ENCODE results near the gene VSX2. TPM values are rescaled to one million over a fixed set of nuclear protein-coding genes. Genes with fewer than 3 reads are reported as not detected.

The VSX2 gene
- total and polyA plus RNA-seq, 2 experiments from 2014 or later = 0.49 to 0.52 TPM

DNA sequence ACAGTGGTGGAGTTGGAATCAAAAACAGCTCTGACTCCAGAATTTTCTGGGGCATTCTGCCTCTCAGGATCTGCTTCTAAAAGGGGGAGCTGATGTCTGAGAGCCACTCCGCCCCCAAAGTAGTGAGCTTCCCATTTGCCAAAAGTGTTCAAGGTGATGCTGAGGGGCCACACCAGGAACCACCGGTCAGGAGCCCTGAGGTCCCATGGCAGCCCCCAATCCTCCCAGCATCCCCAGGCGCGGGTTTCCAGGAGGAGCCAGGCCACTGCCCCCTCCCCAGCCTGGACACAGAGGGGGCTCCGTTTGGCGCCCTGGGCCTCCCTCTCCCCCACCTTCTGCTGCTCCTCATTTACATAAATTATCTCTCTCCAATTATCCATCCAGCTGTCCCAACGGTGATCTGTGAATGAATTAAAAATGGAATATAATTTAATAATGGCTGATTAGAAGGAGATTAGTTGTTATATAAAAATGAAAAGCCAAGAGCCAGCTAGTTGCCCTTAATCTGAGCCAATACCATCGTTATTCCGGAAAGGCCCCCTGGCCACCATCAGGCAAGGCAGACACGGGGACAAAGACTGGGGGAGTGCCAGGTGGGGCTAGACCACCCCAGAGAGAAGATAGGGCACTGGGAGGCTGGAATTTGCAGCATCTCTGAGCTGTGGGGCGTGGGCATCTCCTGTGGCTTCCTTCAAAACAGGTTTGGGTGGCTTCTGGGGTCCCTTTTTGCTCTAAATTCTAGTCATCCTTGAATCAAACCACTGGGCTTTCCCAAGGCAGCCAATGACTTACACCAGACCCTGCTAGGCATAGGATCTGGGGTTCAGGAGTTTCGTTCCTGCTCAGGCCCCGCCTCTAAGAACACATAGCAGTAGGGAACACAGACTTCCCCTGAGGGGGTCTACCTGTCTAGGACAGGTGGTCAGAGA is 19.7 kb upstream of the VSX2 start:
- DNase-seq (ENCODE audit: low spot score) = no peak
- Histone ChIP-seq H3K9me2 (ENCODE audit: insufficient read depth) (no peaks in the 10 kb centered on the region), H3F3A (replicated peaks; ENCODE audit: low read depth) (no peaks in the 10 kb centered on the region), H3K4me3 (no peak overlapping the region), H2AFZ (no peak overlapping the region), H3K27ac (ENCODE audit: low read depth) (no peak overlapping the region), H3K4me2 (no peak overlapping the region), H3K4me1 (ENCODE audit: insufficient read depth) (no peaks in the 10 kb centered on the region), H3K79me2 (replicated peaks; ENCODE audit: insufficient read depth) (no peaks in the 10 kb centered on the region), H3K36me3 (ENCODE audit: insufficient read depth) (no peaks in the 10 kb centered on the region), H4K20me1 (replicated peaks; ENCODE audit: insufficient read depth) (no peaks in the 10 kb centered on the region; the same call in 1 of the 2 replicates), H3K27me3 (ENCODE audit: insufficient read depth) (peaks cover 20% of the 10 kb centered on the region; the same call in 1 of the 2 replicates)
- ATAC-seq = no peak
- Mint-ChIP-seq H3K27ac (no peak overlapping the region), H3K9me3 (no peaks in the 10 kb centered on the region), H3K36me3 (ENCODE audit: low read depth) (no peaks in the 10 kb centered on the region), H3K4me3 (no peak overlapping the region), H3K4me1 (no peaks in the 10 kb centered on the region; the same call in 1 of the 3 replicates), H3K27me3 (ENCODE audit: insufficient read depth, low read depth, poor library complexity) (peaks cover 24% of the 10 kb centered on the region)
- TF ChIP-seq EZH2 (IDR thresholded peaks at IDR 0.05; ENCODE audit: low read depth, unreplicated experiment) = no peak
- TF ChIP-seq, protein P1, sequence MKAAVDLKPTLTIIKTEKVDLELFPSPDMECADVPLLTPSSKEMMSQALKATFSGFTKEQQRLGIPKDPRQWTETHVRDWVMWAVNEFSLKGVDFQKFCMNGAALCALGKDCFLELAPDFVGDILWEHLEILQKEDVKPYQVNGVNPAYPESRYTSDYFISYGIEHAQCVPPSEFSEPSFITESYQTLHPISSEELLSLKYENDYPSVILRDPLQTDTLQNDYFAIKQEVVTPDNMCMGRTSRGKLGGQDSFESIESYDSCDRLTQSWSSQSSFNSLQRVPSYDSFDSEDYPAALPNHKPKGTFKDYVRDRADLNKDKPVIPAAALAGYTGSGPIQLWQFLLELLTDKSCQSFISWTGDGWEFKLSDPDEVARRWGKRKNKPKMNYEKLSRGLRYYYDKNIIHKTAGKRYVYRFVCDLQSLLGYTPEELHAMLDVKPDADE (IDR thresholded peaks at IDR 0.05) = no peak
- no peak for TF ChIP-seq ZNF331 (CRISPR knock-in tag; IDR thresholded peaks at IDR 0.05; ENCODE audit: low read depth)
- no peak for TF ChIP-seq STAT1 (IDR thresholded peaks at IDR 0.05; ENCODE audit: unreplicated experiment)
- no peak for TF ChIP-seq ZNF114 (CRISPR knock-in tag; IDR thresholded peaks at IDR 0.05)
- TF ChIP-seq NANOG (IDR thresholded peaks at IDR 0.05; ENCODE audit: borderline replicate concordance) = no peak
- TF ChIP-seq POLR2AphosphoS5 (IDR thresholded peaks at IDR 0.05; ENCODE audit: low read depth) = no peak
- TF ChIP-seq, protein P2, sequence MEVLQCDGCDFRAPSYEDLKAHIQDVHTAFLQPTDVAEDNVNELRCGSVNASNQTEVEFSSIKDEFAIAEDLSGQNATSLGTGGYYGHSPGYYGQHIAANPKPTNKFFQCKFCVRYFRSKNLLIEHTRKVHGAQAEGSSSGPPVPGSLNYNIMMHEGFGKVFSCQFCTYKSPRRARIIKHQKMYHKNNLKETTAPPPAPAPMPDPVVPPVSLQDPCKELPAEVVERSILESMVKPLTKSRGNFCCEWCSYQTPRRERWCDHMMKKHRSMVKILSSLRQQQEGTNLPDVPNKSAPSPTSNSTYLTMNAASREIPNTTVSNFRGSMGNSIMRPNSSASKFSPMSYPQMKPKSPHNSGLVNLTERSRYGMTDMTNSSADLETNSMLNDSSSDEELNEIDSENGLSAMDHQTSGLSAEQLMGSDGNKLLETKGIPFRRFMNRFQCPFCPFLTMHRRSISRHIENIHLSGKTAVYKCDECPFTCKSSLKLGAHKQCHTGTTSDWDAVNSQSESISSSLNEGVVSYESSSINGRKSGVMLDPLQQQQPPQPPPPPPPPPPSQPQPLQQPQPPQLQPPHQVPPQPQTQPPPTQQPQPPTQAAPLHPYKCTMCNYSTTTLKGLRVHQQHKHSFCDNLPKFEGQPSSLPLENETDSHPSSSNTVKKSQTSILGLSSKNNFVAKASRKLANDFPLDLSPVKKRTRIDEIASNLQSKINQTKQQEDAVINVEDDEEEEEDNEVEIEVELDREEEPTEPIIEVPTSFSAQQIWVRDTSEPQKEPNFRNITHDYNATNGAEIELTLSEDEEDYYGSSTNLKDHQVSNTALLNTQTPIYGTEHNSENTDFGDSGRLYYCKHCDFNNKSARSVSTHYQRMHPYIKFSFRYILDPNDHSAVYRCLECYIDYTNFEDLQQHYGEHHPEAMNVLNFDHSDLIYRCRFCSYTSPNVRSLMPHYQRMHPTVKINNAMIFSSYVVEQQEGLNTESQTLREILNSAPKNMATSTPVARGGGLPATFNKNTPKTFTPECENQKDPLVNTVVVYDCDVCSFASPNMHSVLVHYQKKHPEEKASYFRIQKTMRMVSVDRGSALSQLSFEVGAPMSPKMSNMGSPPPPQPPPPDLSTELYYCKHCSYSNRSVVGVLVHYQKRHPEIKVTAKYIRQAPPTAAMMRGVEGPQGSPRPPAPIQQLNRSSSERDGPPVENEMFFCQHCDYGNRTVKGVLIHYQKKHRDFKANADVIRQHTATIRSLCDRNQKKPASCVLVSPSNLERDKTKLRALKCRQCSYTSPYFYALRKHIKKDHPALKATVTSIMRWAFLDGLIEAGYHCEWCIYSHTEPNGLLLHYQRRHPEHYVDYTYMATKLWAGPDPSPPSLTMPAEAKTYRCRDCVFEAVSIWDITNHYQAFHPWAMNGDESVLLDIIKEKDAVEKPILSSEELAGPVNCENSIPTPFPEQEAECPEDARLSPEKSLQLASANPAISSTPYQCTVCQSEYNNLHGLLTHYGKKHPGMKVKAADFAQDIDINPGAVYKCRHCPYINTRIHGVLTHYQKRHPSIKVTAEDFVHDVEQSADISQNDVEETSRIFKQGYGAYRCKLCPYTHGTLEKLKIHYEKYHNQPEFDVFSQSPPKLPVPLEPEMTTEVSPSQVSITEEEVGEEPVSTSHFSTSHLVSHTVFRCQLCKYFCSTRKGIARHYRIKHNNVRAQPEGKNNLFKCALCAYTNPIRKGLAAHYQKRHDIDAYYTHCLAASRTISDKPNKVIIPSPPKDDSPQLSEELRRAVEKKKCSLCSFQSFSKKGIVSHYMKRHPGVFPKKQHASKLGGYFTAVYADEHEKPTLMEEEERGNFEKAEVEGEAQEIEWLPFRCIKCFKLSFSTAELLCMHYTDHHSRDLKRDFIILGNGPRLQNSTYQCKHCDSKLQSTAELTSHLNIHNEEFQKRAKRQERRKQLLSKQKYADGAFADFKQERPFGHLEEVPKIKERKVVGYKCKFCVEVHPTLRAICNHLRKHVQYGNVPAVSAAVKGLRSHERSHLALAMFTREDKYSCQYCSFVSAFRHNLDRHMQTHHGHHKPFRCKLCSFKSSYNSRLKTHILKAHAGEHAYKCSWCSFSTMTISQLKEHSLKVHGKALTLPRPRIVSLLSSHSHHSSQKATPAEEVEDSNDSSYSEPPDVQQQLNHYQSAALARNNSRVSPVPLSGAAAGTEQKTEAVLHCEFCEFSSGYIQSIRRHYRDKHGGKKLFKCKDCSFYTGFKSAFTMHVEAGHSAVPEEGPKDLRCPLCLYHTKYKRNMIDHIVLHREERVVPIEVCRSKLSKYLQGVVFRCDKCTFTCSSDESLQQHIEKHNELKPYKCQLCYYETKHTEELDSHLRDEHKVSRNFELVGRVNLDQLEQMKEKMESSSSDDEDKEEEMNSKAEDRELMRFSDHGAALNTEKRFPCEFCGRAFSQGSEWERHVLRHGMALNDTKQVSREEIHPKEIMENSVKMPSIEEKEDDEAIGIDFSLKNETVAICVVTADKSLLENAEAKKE (CRISPR knock-in tag; IDR thresholded peaks at IDR 0.05) = no peak
- TF ChIP-seq, protein P3, sequence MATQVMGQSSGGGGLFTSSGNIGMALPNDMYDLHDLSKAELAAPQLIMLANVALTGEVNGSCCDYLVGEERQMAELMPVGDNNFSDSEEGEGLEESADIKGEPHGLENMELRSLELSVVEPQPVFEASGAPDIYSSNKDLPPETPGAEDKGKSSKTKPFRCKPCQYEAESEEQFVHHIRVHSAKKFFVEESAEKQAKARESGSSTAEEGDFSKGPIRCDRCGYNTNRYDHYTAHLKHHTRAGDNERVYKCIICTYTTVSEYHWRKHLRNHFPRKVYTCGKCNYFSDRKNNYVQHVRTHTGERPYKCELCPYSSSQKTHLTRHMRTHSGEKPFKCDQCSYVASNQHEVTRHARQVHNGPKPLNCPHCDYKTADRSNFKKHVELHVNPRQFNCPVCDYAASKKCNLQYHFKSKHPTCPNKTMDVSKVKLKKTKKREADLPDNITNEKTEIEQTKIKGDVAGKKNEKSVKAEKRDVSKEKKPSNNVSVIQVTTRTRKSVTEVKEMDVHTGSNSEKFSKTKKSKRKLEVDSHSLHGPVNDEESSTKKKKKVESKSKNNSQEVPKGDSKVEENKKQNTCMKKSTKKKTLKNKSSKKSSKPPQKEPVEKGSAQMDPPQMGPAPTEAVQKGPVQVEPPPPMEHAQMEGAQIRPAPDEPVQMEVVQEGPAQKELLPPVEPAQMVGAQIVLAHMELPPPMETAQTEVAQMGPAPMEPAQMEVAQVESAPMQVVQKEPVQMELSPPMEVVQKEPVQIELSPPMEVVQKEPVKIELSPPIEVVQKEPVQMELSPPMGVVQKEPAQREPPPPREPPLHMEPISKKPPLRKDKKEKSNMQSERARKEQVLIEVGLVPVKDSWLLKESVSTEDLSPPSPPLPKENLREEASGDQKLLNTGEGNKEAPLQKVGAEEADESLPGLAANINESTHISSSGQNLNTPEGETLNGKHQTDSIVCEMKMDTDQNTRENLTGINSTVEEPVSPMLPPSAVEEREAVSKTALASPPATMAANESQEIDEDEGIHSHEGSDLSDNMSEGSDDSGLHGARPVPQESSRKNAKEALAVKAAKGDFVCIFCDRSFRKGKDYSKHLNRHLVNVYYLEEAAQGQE (IDR thresholded peaks at IDR 0.05; ENCODE audit: unreplicated experiment) = no peak
- no peak for TF ChIP-seq JUNB (IDR thresholded peaks at IDR 0.05; ENCODE audit: unreplicated experiment)
- TF ChIP-seq, protein P4, sequence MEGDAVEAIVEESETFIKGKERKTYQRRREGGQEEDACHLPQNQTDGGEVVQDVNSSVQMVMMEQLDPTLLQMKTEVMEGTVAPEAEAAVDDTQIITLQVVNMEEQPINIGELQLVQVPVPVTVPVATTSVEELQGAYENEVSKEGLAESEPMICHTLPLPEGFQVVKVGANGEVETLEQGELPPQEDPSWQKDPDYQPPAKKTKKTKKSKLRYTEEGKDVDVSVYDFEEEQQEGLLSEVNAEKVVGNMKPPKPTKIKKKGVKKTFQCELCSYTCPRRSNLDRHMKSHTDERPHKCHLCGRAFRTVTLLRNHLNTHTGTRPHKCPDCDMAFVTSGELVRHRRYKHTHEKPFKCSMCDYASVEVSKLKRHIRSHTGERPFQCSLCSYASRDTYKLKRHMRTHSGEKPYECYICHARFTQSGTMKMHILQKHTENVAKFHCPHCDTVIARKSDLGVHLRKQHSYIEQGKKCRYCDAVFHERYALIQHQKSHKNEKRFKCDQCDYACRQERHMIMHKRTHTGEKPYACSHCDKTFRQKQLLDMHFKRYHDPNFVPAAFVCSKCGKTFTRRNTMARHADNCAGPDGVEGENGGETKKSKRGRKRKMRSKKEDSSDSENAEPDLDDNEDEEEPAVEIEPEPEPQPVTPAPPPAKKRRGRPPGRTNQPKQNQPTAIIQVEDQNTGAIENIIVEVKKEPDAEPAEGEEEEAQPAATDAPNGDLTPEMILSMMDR (conservative IDR thresholded peaks at IDR 0.05; ENCODE audit: low read depth in 2 of 2) = no peak
- TF ChIP-seq EZH2phosphoT487 (IDR thresholded peaks at IDR 0.05; ENCODE audit: unreplicated experiment) = no peak
- TF ChIP-seq CREB1 (CRISPR knock-in tag; IDR thresholded peaks at IDR 0.05; ENCODE audit: low read depth) = no peak
